ENCODE data around the gene NEU3.
"Not testable (repeated sequence)": the region's sequence is repeated elsewhere in the genome, so short reads cannot be mapped to it uniquely, and the experiment has no call there.

The NEU3 gene

GRCh38 chr11:74956397-74957015, 32.2 kb upstream of the NEU3 start:
- peak overlapping the region; percentile 0 for H3K27ac ChIP-seq (ENCODE audit: low read depth, low read length)
- H3K36me3 ChIP-seq (ENCODE audit: control insufficient read depth, insufficient read depth, low read length): no peaks in the 10 kb centered on the region

GRCh38 chr11:74957937-74958629, 30.6 kb upstream of the NEU3 start:
- Histone ChIP-seq H3K27ac (ENCODE audit: low read depth, low read length) (no peak overlapping the region), H3K27me3 (ENCODE audit: control insufficient read depth, insufficient read depth, low read length) (no peaks in the 10 kb centered on the region), H3K36me3 (ENCODE audit: control insufficient read depth, insufficient read depth, low read length) (no peaks in the 10 kb centered on the region), H3K4me3 (ENCODE audit: low read length) (no peak overlapping the region), H3K9ac (ENCODE audit: low read length) (no peak overlapping the region), H3K4me1 (ENCODE audit: control insufficient read depth, insufficient read depth, low read length) (no peaks in the 10 kb centered on the region)

More at GRCh38 chr11:74956397-74957015, 32.2 kb upstream of the NEU3 start:
- H3K4me3 ChIP-seq (ENCODE audit: low read length): no peak overlapping the region
- H3K27me3 ChIP-seq (ENCODE audit: control insufficient read depth, insufficient read depth, low read length): no peaks in the 10 kb centered on the region
- no peak overlapping the region for H3K9ac ChIP-seq (ENCODE audit: low read length)
- no peaks in the 10 kb centered on the region for H3K4me1 ChIP-seq (ENCODE audit: control insufficient read depth, insufficient read depth, low read length)

GRCh38 chr11:74960128-74960527, 28.6 kb upstream of the NEU3 start:
- H3K9ac ChIP-seq (ENCODE audit: low read length); H3K27ac ChIP-seq (ENCODE audit: low read depth, low read length); H3K27me3 ChIP-seq (ENCODE audit: control insufficient read depth, insufficient read depth, low read length); H3K4me3 ChIP-seq (ENCODE audit: low read length); H3K4me1 ChIP-seq (ENCODE audit: control insufficient read depth, insufficient read depth, low read length); H3K36me3 ChIP-seq (ENCODE audit: control insufficient read depth, insufficient read depth, low read length): not testable (repeated sequence)

- Histone ChIP-seq H3K27ac (ENCODE audit: low read depth, low read length) (no peak overlapping the region), H3K4me1 (ENCODE audit: control insufficient read depth, insufficient read depth, low read length) (no peaks in the 10 kb centered on the region), H3K9ac (ENCODE audit: low read length) (no peak overlapping the region), H3K4me3 (ENCODE audit: low read length) (no peak overlapping the region), H3K36me3 (ENCODE audit: control insufficient read depth, insufficient read depth, low read length) (peaks cover 4% of the 10 kb centered on the region), H3K27me3 (ENCODE audit: control insufficient read depth, insufficient read depth, low read length) (no peaks in the 10 kb centered on the region)
Observed at GRCh38 chr11:74966651-74967050, 22.1 kb upstream of the NEU3 start.

GRCh38 chr11:74970852-74971395, 17.8 kb upstream of the NEU3 start:
- Histone ChIP-seq H3K27me3 (ENCODE audit: control insufficient read depth, insufficient read depth, low read length) (no peaks in the 10 kb centered on the region), H3K4me1 (ENCODE audit: control insufficient read depth, insufficient read depth, low read length) (no peaks in the 10 kb centered on the region), H3K4me3 (ENCODE audit: low read length) (no peak overlapping the region), H3K27ac (ENCODE audit: low read depth, low read length) (no peak overlapping the region), H3K36me3 (ENCODE audit: control insufficient read depth, insufficient read depth, low read length) (peaks cover 8% of the 10 kb centered on the region), H3K9ac (ENCODE audit: low read length) (no peak overlapping the region)

GRCh38 chr11:74971424-74971823, 17.3 kb upstream of the NEU3 start:
- Histone ChIP-seq H3K9ac (ENCODE audit: low read length) (no peak overlapping the region), H3K4me1 (ENCODE audit: control insufficient read depth, insufficient read depth, low read length) (no peaks in the 10 kb centered on the region), H3K27me3 (ENCODE audit: control insufficient read depth, insufficient read depth, low read length) (no peaks in the 10 kb centered on the region), H3K4me3 (ENCODE audit: low read length) (no peak overlapping the region), H3K36me3 (ENCODE audit: control insufficient read depth, insufficient read depth, low read length) (peaks cover 8% of the 10 kb centered on the region), H3K27ac (ENCODE audit: low read depth, low read length) (no peak overlapping the region)

GRCh38 chr11:74978041-74978440, 10.7 kb upstream of the NEU3 start:
- H3K4me3 ChIP-seq (ENCODE audit: low read length): no peak overlapping the region

GRCh38 chr11:74980634-74981033, 8.1 kb upstream of the NEU3 start:
- Histone ChIP-seq H3K4me3 (ENCODE audit: low read length) (no peak overlapping the region), H3K27ac (ENCODE audit: low read depth, low read length) (no peak overlapping the region), H3K4me1 (ENCODE audit: control insufficient read depth, insufficient read depth, low read length) (no peaks in the 10 kb centered on the region), H3K36me3 (ENCODE audit: control insufficient read depth, insufficient read depth, low read length) (peaks cover 8% of the 10 kb centered on the region), H3K9ac (ENCODE audit: low read length) (no peak overlapping the region), H3K27me3 (ENCODE audit: control insufficient read depth, insufficient read depth, low read length) (no peaks in the 10 kb centered on the region)

More at GRCh38 chr11:74978041-74978440, 10.7 kb upstream of the NEU3 start:
- peaks cover 12% of the 10 kb centered on the region for H3K36me3 ChIP-seq (ENCODE audit: control insufficient read depth, insufficient read depth, low read length)
- no peak overlapping the region for H3K9ac ChIP-seq (ENCODE audit: low read length)
- H3K4me1 ChIP-seq (ENCODE audit: control insufficient read depth, insufficient read depth, low read length): no peaks in the 10 kb centered on the region
- H3K27me3 ChIP-seq (ENCODE audit: control insufficient read depth, insufficient read depth, low read length): no peaks in the 10 kb centered on the region
- H3K27ac ChIP-seq (ENCODE audit: low read depth, low read length): no peak overlapping the region

GRCh38 chr11:74981888-74982287, 6.8 kb upstream of the NEU3 start:
- Histone ChIP-seq H3K4me1 (ENCODE audit: control insufficient read depth, insufficient read depth, low read length) (no peaks in the 10 kb centered on the region), H3K4me3 (ENCODE audit: low read length) (no peak overlapping the region), H3K9ac (ENCODE audit: low read length) (no peak overlapping the region), H3K27ac (ENCODE audit: low read depth, low read length) (no peak overlapping the region), H3K36me3 (ENCODE audit: control insufficient read depth, insufficient read depth, low read length) (peaks cover 8% of the 10 kb centered on the region), H3K27me3 (ENCODE audit: control insufficient read depth, insufficient read depth, low read length) (no peaks in the 10 kb centered on the region)

GRCh38 chr11:74984070-74984469, 4.7 kb upstream of the NEU3 start:
- H3K9ac ChIP-seq (ENCODE audit: low read length): no peak overlapping the region
- H3K36me3 ChIP-seq (ENCODE audit: control insufficient read depth, insufficient read depth, low read length): peaks cover 3% of the 10 kb centered on the region
- H3K4me3 ChIP-seq (ENCODE audit: low read length): no peak overlapping the region
- no peaks in the 10 kb centered on the region for H3K27me3 ChIP-seq (ENCODE audit: control insufficient read depth, insufficient read depth, low read length)
- no peaks in the 10 kb centered on the region for H3K4me1 ChIP-seq (ENCODE audit: control insufficient read depth, insufficient read depth, low read length)
- no peak overlapping the region for H3K27ac ChIP-seq (ENCODE audit: low read depth, low read length)

- H3K27me3 ChIP-seq (ENCODE audit: control insufficient read depth, insufficient read depth, low read length): no peaks in the 10 kb centered on the region
- H3K36me3 ChIP-seq (ENCODE audit: control insufficient read depth, insufficient read depth, low read length): peaks cover 3% of the 10 kb centered on the region
- H3K9ac ChIP-seq (ENCODE audit: low read length): no peak overlapping the region
- H3K27ac ChIP-seq (ENCODE audit: low read depth, low read length): no peak overlapping the region
- H3K4me3 ChIP-seq (ENCODE audit: low read length): no peak overlapping the region
- peaks cover 5% of the 10 kb centered on the region for H3K4me1 ChIP-seq (ENCODE audit: control insufficient read depth, insufficient read depth, low read length)
Observed at GRCh38 chr11:74984730-74985129, 4.0 kb upstream of the NEU3 start.

- Histone ChIP-seq H3K9ac (ENCODE audit: low read length) (peak overlapping the region; percentile 46), H3K4me1 (ENCODE audit: control insufficient read depth, insufficient read depth, low read length) (peaks cover 5% of the 10 kb centered on the region), H3K4me3 (ENCODE audit: low read length) (peak overlapping the region; percentile 92), H3K36me3 (ENCODE audit: control insufficient read depth, insufficient read depth, low read length) (no peaks in the 10 kb centered on the region), H3K27ac (ENCODE audit: low read depth, low read length) (no peak overlapping the region), H3K27me3 (ENCODE audit: control insufficient read depth, insufficient read depth, low read length) (no peaks in the 10 kb centered on the region)
Observed at GRCh38 chr11:74989260-74989638, 516 bp downstream of the NEU3 start.

- H3K36me3 ChIP-seq (ENCODE audit: control insufficient read depth, insufficient read depth, low read length); H3K4me1 ChIP-seq (ENCODE audit: control insufficient read depth, insufficient read depth, low read length); H3K4me3 ChIP-seq (ENCODE audit: low read length); H3K27ac ChIP-seq (ENCODE audit: low read depth, low read length); H3K27me3 ChIP-seq (ENCODE audit: control insufficient read depth, insufficient read depth, low read length); H3K9ac ChIP-seq (ENCODE audit: low read length): not testable (repeated sequence)
Observed at GRCh38 chr11:74990150-74990549, 1.4 kb downstream of the NEU3 start.

Measured in rectal smooth muscle tissue (tissue), 1 donor.